Measurements from ENCODE around the gene ZC3H12D. TPM values are rescaled to one million over a fixed set of nuclear protein-coding genes. Genes with fewer than 3 reads are reported as not detected.

The ZC3H12D gene
- total and polyA plus RNA-seq, 2 experiments from 2014 or later, result 0.07 TPM; not detected in 1

- Mint-ChIP-seq H3K4me1 (peaks cover 16% of the 10 kb centered on the region), H3K4me3 (no peak overlapping the region), H3K9me3 (no peaks in the 10 kb centered on the region; the same call in 2 of the 3 replicates), H3K27ac (no peak overlapping the region), H3K36me3 (ENCODE audit: low read depth) (no peaks in the 10 kb centered on the region; the same call in 2 of the 3 replicates), H3K27me3 (ENCODE audit: insufficient read depth, low read depth, poor library complexity) (peaks cover 5% of the 10 kb centered on the region)
- Histone ChIP-seq H3K27ac (ENCODE audit: low read depth) (no peak overlapping the region), H2AFZ (no peak overlapping the region), H3K27me3 (ENCODE audit: insufficient read depth) (no peaks in the 10 kb centered on the region), H3F3A (replicated peaks; ENCODE audit: low read depth) (no peaks in the 10 kb centered on the region), H3K79me2 (replicated peaks; ENCODE audit: insufficient read depth) (no peaks in the 10 kb centered on the region), H3K4me2 (no peak overlapping the region), H3K4me3 (no peak overlapping the region), H4K20me1 (replicated peaks; ENCODE audit: insufficient read depth) (no peaks in the 10 kb centered on the region), H3K9me2 (ENCODE audit: insufficient read depth) (no peaks in the 10 kb centered on the region), H3K4me1 (ENCODE audit: insufficient read depth) (peaks cover 9% of the 10 kb centered on the region), H3K36me3 (ENCODE audit: insufficient read depth) (no peaks in the 10 kb centered on the region)
- no peak for DNase-seq (ENCODE audit: low spot score)
- ATAC-seq, result no peak
- no peak for TF ChIP-seq EZH2 (IDR thresholded peaks at IDR 0.05; ENCODE audit: low read depth, unreplicated experiment)
- no peak for TF ChIP-seq EZH2phosphoT487 (IDR thresholded peaks at IDR 0.05; ENCODE audit: unreplicated experiment)
- no peak for TF ChIP-seq JUNB (IDR thresholded peaks at IDR 0.05; ENCODE audit: unreplicated experiment)
- no peak for TF ChIP-seq ZNF462 (CRISPR knock-in tag; IDR thresholded peaks at IDR 0.05)
- no peak for TF ChIP-seq NANOG (IDR thresholded peaks at IDR 0.05; ENCODE audit: borderline replicate concordance)
- no peak for TF ChIP-seq ZNF114 (CRISPR knock-in tag; IDR thresholded peaks at IDR 0.05)
These were observed 59.1 kb downstream of the ZC3H12D start for GRCh38 chr6:149425754-149426153.

GRCh38 chr6:149425224-149425623, 59.6 kb downstream of the ZC3H12D start:
- TF ChIP-seq NANOG (IDR thresholded peaks at IDR 0.05; ENCODE audit: borderline replicate concordance) (no peak), ETS1 (IDR thresholded peaks at IDR 0.05) (no peak), CREB1 (CRISPR knock-in tag; IDR thresholded peaks at IDR 0.05; ENCODE audit: low read depth) (no peak), POLR2AphosphoS5 (IDR thresholded peaks at IDR 0.05; ENCODE audit: low read depth) (no peak), CTCF (conservative IDR thresholded peaks at IDR 0.05; ENCODE audit: low read depth in 2 of 2) (no peak), ZNF331 (CRISPR knock-in tag; IDR thresholded peaks at IDR 0.05; ENCODE audit: low read depth) (no peak)
- Histone ChIP-seq H3F3A (replicated peaks; ENCODE audit: low read depth) (no peaks in the 10 kb centered on the region), H3K79me2 (replicated peaks; ENCODE audit: insufficient read depth) (no peaks in the 10 kb centered on the region), H3K27me3 (ENCODE audit: insufficient read depth) (no peaks in the 10 kb centered on the region), H4K20me1 (replicated peaks; ENCODE audit: insufficient read depth) (no peaks in the 10 kb centered on the region), H3K4me3 (no peak overlapping the region), H2AFZ (no peak overlapping the region), H3K36me3 (ENCODE audit: insufficient read depth) (no peaks in the 10 kb centered on the region), H3K4me1 (ENCODE audit: insufficient read depth) (peaks cover 9% of the 10 kb centered on the region), H3K9me2 (ENCODE audit: insufficient read depth) (no peaks in the 10 kb centered on the region), H3K27ac (ENCODE audit: low read depth) (no peak overlapping the region), H3K4me2 (no peak overlapping the region)
- Mint-ChIP-seq H3K4me3 (no peak overlapping the region), H3K9me3 (no peaks in the 10 kb centered on the region; the same call in 2 of the 3 replicates), H3K36me3 (ENCODE audit: low read depth) (no peaks in the 10 kb centered on the region; the same call in 2 of the 3 replicates), H3K4me1 (peaks cover 16% of the 10 kb centered on the region), H3K27ac (no peak overlapping the region), H3K27me3 (ENCODE audit: insufficient read depth, low read depth, poor library complexity) (peaks cover 5% of the 10 kb centered on the region)
- DNase-seq (ENCODE audit: low spot score), result no peak
- no peak for ATAC-seq
